22Rv1 (cell line): ENCODE measurements around the gene PDCD1LG2.
"Not testable (repeated sequence)": the region's sequence is repeated elsewhere in the genome, so short reads cannot be mapped to it uniquely, and the experiment has no call there.

Experiments
- H3K27ac ChIP-seq: fragments of 450-650 bp; 2 replicates; pipeline ENCODE4 v1.5.1; 2017
- ZFX ChIP-seq: fragments of 450-650 bp; IDR thresholded peaks from 2 replicates; pipeline ENCODE4 v1.6.1; 2017; ENCODE audit warnings: antibody characterized with exemption, borderline replicate concordance
- TF ChIP-seq, protein P1 (sequence below): fragments of 450-650 bp; IDR thresholded peaks from 2 replicates; pipeline ENCODE4 v1.5.1; 2017; ENCODE audit warnings: mild to moderate bottlenecking

PDCD1LG2 gene

DNA sequence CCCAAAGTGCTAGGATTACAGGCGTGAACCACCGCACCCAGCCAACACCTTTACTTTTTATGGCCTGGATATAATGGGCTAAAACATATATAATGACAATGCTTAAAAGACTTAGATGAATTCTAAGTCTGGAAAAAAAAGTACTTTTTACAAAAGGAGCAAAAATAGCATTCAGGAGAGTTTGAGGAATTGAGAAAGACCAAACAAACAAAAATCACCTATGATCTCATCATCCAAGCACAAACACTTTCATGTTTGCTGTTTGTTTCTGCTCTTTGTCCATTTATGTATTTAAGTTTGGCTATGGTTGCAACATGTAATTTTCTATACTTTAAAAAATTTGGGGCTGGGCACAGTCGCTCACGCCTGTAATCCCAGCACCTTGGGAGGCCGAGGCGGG lies 63.8 kb downstream of the PDCD1LG2 start:
- no peak overlapping the region for H3K27ac ChIP-seq
- TF ChIP-seq ZFX = no peak
- TF ChIP-seq, protein P1, sequence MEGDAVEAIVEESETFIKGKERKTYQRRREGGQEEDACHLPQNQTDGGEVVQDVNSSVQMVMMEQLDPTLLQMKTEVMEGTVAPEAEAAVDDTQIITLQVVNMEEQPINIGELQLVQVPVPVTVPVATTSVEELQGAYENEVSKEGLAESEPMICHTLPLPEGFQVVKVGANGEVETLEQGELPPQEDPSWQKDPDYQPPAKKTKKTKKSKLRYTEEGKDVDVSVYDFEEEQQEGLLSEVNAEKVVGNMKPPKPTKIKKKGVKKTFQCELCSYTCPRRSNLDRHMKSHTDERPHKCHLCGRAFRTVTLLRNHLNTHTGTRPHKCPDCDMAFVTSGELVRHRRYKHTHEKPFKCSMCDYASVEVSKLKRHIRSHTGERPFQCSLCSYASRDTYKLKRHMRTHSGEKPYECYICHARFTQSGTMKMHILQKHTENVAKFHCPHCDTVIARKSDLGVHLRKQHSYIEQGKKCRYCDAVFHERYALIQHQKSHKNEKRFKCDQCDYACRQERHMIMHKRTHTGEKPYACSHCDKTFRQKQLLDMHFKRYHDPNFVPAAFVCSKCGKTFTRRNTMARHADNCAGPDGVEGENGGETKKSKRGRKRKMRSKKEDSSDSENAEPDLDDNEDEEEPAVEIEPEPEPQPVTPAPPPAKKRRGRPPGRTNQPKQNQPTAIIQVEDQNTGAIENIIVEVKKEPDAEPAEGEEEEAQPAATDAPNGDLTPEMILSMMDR = no peak

GRCh38 chr9:5575000-5575399 lies 64.7 kb downstream of the PDCD1LG2 start:
- H3K27ac ChIP-seq = no peak overlapping the region
- no peak for TF ChIP-seq ZFX
- TF ChIP-seq, protein P1 = no peak

DNA sequence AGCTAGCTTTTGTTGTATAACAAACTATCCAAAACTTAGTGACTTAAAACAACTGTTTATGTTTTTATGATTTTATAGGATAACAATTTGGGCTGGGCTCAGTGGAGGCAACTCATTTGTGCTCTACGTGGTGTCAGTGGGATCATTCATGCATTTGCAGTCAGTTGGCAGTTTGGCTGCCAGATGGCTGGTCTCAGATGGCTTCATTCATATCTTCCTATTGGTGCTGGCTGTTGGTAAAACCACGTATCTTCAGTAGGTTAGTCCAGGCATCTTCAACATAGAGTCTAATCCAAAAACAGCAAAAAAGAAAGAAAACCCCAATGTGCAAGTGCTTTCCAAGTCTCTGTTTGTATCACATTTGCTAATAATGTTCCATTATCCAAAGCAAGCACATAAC lies 66.9 kb downstream of the PDCD1LG2 start:
- no peak overlapping the region for H3K27ac ChIP-seq
- no peak for TF ChIP-seq ZFX
- TF ChIP-seq, protein P1 = no peak

- TF ChIP-seq, protein P1 = no peak
- TF ChIP-seq ZFX = no peak
- H3K27ac ChIP-seq = no peak overlapping the region
Observed at GRCh38 chr9:5578018-5578697, 67.8 kb downstream of the PDCD1LG2 start.

- TF ChIP-seq, protein P1 = no peak
- TF ChIP-seq ZFX = no peak
- no peak overlapping the region for H3K27ac ChIP-seq
Observed at GRCh38 chr9:5578698-5579085, 68.4 kb downstream of the PDCD1LG2 start.

- no peak overlapping the region for H3K27ac ChIP-seq
- no peak for TF ChIP-seq ZFX
- TF ChIP-seq, protein P1 = no peak
Observed at GRCh38 chr9:5579881-5580280, 69.5 kb downstream of the PDCD1LG2 start.

DNA sequence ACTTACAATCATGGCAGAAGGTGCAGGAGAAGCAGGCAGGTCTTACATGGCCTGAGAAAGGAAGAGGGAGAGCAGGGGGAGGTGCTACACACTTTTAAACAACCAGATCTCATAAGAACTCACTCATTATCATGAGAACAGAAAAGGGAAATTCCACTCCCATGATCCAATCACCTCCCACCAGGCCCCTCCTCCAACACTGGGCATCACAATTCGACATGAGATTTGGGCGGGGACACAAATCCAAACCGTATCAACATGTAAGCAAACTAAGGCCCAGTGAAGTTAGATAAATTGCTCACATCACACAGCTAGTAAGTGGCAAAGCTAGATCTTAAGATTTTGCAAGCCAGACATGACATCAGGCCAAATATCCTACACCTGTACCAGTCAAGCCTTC lies 70.3 kb downstream of the PDCD1LG2 start:
- TF ChIP-seq, protein P1 = no peak
- no peak for TF ChIP-seq ZFX
- no peak overlapping the region for H3K27ac ChIP-seq

DNA sequence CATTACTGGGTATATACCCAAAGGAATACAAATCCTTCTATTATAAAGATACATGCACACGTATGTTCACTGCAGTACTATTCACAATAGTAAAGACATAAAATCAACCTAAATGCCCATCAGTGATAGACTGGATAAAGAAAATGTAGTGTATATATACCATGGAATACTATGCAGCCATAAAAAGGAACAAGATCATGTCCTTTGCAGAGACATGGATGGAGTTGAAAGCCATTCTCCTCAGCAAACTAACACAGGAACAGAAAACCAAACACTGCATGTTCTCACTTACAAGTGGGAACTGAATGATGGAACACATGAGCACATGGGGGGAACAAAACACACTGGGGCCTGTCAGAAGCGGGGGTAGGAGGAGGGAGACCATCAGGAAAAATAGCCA lies 71.4 kb downstream of the PDCD1LG2 start:
- not testable (repeated sequence) for H3K27ac ChIP-seq
